Tibial artery (tissue), 4 donors: ENCODE measurements around the gene CARS1.

ENCODE experiments used
- DNase-seq, 2 donors: peaks; one replicate each; pipeline ENCODE4 v3.0.0-alpha.2; 2019
- H3K27ac ChIP-seq, 2 donors: fragments of 200-600 bp; sonication (generic) in 1 of 2; 1 replicate in 1 of 2; 2 replicates in 1 of 2; pipeline ENCODE4 v1.5.1; 2018 to 2019; ENCODE audit warnings: mild to moderate bottlenecking in 1 of 2
- H3K27me3 ChIP-seq, 2 donors: fragments of 200-600 bp; sonication (generic) in 1 of 2; one replicate each; pipeline versions ENCODE4 v1.5.1 to v1.6.0; 2016 to 2019
- H3K36me3 ChIP-seq, 3 donors: fragments of 200-600 bp; sonication (generic) in 2 of 3; one replicate each; pipeline ENCODE4 v1.5.1; 2016 to 2019; ENCODE audit warnings: mild to moderate bottlenecking in 2 of 3
- H3K4me1 ChIP-seq, 4 donors: fragments of 200-600 bp; sonication (generic) in 2 of 4; 1 replicate in 3 of 4; 2 replicates in 1 of 4; pipeline ENCODE4 v1.5.1; 2016 to 2019
- H3K4me3 ChIP-seq, 2 donors: fragments of 200-600 bp; sonication (generic) in 1 of 2; 1 replicate in 1 of 2; 2 replicates in 1 of 2; pipeline ENCODE4 v1.5.1; 2018 to 2019; ENCODE audit warnings: mild to moderate bottlenecking in 2 of 2
- H3K9me3 ChIP-seq, 3 donors: fragments of 200-600 bp; sonication (generic) in 1 of 3; one replicate each; pipeline ENCODE4 v1.5.1; 2016 to 2019
- intact Hi-C: fragments of 100-400 bp; cut with DNase I; formaldehyde crosslinking; loops from one replicate; pipeline ENCODE4 v1.15.0; 2023; ENCODE audit warnings: low total_unique reads
- TF ChIP-seq, protein P1 (sequence below), 2 experiments: fragments of 200-600 bp in 1 of 2; fragments of 450-650 bp in 1 of 2; IDR thresholded peaks; one replicate each; pipeline ENCODE4 v1.5.1; 2017 to 2019; ENCODE audit warnings: antibody characterized with exemption in 2 of 2, mild to moderate bottlenecking in 1 of 2, moderate library complexity in 1 of 2

Gene CARS1

DNA sequence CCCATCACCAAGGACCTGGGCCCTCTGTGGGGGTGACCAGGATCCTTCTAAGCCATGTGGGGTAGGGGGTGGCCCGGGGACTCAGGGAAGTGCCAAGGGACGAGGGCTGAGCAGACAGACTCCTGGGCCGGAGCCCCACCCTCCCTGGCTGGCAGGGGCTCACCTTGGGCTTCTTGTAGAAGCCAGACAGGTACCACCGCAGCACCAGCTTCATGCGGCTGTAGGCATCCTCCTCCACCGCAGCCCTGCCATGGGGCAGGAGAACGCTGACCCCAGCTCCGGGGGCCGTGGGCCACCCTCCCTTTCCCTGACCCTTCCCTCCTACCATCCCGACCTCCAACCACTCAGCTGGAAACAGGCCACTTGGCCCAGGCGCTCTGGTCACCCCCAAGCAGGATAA is 45.9 kb upstream of the CARS1 start:
- Histone ChIP-seq H3K4me3 (no peak overlapping the region), H3K27me3 (no peaks in the 10 kb centered on the region), H3K9me3 (no peaks in the 10 kb centered on the region), H3K36me3 (peaks cover 57 to 99% (median 81%) of the 10 kb centered on the region in 3 donors), H3K4me1 (no peaks in the 10 kb centered on the region), H3K27ac (no peak overlapping the region)
- intact Hi-C loops, result loop anchor here (10.0 kb wide), 1 partner anchor 112 kb away; the partner anchor contains the start of gene MRGPRG
- peak in 1 of 2 donors; percentile 59 for DNase-seq
- TF ChIP-seq, protein P1, sequence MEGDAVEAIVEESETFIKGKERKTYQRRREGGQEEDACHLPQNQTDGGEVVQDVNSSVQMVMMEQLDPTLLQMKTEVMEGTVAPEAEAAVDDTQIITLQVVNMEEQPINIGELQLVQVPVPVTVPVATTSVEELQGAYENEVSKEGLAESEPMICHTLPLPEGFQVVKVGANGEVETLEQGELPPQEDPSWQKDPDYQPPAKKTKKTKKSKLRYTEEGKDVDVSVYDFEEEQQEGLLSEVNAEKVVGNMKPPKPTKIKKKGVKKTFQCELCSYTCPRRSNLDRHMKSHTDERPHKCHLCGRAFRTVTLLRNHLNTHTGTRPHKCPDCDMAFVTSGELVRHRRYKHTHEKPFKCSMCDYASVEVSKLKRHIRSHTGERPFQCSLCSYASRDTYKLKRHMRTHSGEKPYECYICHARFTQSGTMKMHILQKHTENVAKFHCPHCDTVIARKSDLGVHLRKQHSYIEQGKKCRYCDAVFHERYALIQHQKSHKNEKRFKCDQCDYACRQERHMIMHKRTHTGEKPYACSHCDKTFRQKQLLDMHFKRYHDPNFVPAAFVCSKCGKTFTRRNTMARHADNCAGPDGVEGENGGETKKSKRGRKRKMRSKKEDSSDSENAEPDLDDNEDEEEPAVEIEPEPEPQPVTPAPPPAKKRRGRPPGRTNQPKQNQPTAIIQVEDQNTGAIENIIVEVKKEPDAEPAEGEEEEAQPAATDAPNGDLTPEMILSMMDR (IDR thresholded peaks at IDR 0.05), result no peak

- no peaks in the 10 kb centered on the region for H3K9me3 ChIP-seq
- intact Hi-C loops, result loop anchor here (10.0 kb wide), 1 partner anchor 112 kb away; the partner anchor contains the start of gene MRGPRG
- peaks cover 53 to 99% (median 79%) of the 10 kb centered on the region in 3 donors for H3K36me3 ChIP-seq
- H3K4me3 ChIP-seq, result no peak overlapping the region
- peak in 1 of 2 donors; percentile 37 for DNase-seq
- H3K4me1 ChIP-seq, result no peaks in the 10 kb centered on the region
- H3K27ac ChIP-seq, result no peak overlapping the region
- TF ChIP-seq, protein P1 (IDR thresholded peaks at IDR 0.05), result no peak
- H3K27me3 ChIP-seq, result no peaks in the 10 kb centered on the region
Observed at GRCh38 chr11:3102641-3102921, 45.4 kb upstream of the CARS1 start.

DNA sequence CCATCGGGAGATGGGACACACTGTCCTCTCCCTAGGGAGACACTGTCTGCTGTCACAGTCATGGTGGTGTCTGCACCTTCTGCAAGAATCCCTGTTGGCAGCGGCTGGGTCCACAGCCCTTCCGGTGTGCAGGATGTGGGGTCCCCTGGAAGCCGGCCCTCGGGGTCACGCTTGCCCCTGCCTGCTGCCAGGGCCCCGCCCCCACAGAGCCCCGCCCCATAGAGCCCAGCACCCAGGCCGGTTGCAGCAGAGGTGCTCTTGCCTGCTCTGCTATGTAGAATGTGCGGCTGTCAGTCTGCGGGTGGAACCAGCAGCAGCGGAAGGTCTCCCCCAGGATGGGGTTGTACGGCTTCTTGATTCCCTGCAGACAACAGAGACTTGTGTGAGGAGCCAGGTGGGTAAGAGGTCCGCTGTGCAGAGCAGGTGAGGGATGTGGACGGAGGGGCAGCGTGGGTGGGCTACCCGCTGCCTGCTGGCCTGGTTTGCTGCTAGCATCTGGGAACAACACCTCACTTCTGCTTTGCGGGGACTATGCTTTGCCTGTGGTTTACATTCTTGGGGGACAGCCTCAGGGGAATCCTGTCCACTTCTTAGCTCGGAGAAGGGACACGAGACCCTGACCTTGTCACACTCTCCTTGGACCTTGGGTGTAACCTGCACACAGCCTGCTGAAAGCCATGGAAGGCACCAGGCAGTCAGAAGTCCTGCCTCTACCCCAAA is 44.9 kb upstream of the CARS1 start:
- H3K36me3 ChIP-seq, result peaks cover 48 to 99% (median 79%) of the 10 kb centered on the region in 3 donors
- TF ChIP-seq, protein P1 (IDR thresholded peaks at IDR 0.05), result no peak
- intact Hi-C loops, result loop anchor here (10.0 kb wide), 1 partner anchor 113 kb away; the partner anchor contains the start of gene MRGPRG
- H3K9me3 ChIP-seq, result no peaks in the 10 kb centered on the region
- no peak overlapping the region for H3K4me3 ChIP-seq
- no peaks in the 10 kb centered on the region for H3K4me1 ChIP-seq
- peak in 1 of 2 donors; percentile 63 for DNase-seq
- no peak overlapping the region for H3K27ac ChIP-seq
- no peaks in the 10 kb centered on the region for H3K27me3 ChIP-seq

DNA sequence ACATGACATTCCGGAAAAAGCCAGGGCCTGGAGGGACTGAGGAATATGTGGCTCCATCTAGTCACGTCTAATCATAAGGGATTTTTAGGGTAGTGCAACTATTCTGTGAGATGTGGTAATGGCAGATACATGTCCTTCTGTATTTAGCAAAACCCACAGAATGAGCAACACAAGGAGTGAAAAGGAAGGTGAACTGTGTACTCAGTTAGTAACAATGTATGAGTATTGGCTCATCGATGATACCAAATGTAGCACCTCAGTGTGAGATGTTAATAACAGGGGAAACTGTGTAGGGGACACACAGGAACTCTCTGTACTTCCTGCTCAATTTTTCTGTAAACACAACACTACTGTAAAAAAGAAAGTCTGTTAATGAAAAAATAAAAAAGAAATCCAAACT is 42.0 kb upstream of the CARS1 start:
- Histone ChIP-seq H3K9me3 (no peaks in the 10 kb centered on the region), H3K36me3 (peaks cover 34 to 97% (median 64%) of the 10 kb centered on the region in 3 donors), H3K4me1 (peaks cover 0 to 11% (median 3%) of the 10 kb centered on the region in 4 donors), H3K27me3 (no peaks in the 10 kb centered on the region), H3K27ac (no peak overlapping the region), H3K4me3 (no peak overlapping the region)
- TF ChIP-seq, protein P1 (IDR thresholded peaks at IDR 0.05), result no peak
- DNase-seq, result no peak
- intact Hi-C loops, result no loop called here

GRCh38 chr11:3096909-3097530 is 39.8 kb upstream of the CARS1 start:
- Histone ChIP-seq H3K27ac (no peak overlapping the region), H3K4me3 (no peak overlapping the region), H3K4me1 (peaks cover 0 to 11% (median 3%) of the 10 kb centered on the region in 4 donors), H3K27me3 (no peaks in the 10 kb centered on the region), H3K36me3 (peaks cover 33 to 97% (median 59%) of the 10 kb centered on the region in 3 donors), H3K9me3 (no peaks in the 10 kb centered on the region)
- intact Hi-C loops, result no loop called here
- TF ChIP-seq, protein P1 (IDR thresholded peaks at IDR 0.05), result no peak
- DNase-seq, result no peak
